ENCODE data around the gene NANOG. TPM values are rescaled to one million over a fixed set of nuclear protein-coding genes. Genes with fewer than 3 reads are reported as not detected.
"Not testable (repeated sequence)": the region's sequence is repeated elsewhere in the genome, so short reads cannot be mapped to it uniquely, and the experiment has no call there.

The NANOG gene
- polyA plus RNA-seq (2012; rRNA removed): not detected in 2 replicates
- polyA plus RNA-seq (2012; cell fraction: cytosol; rRNA removed): not detected in 2 replicates
- 0.02 and 0.05 TPM in 2 replicates for polyA plus RNA-seq (2012; cell fraction: nucleus; rRNA removed)

- H4K20me1 ChIP-seq (ENCODE audit: insufficient read depth); H3F3A ChIP-seq (replicated peaks; ENCODE audit: insufficient read depth); H3K9me2 ChIP-seq; H3K36me3 ChIP-seq (replicated peaks in 1 of 2; ENCODE audit: control insufficient read depth in 1 of 2, insufficient read depth in 2 of 2, low read length in 1 of 2); POLR2A ChIA-PET; CTCF ChIA-PET; H3K9me3 ChIP-seq; H3K79me2 ChIP-seq (ENCODE audit: insufficient read depth); H3K27ac ChIP-seq (ENCODE audit: low read depth in 2 of 2, low read length in 1 of 2); H3K4me1 ChIP-seq (ENCODE audit: control insufficient read depth in 1 of 2, insufficient read depth in 2 of 2, low read depth in 1 of 2, low read length in 1 of 2); H3K9ac ChIP-seq; DNase-seq; H2AFZ ChIP-seq (ENCODE audit: low read depth); H3K4me2 ChIP-seq; H3K4me3 ChIP-seq (ENCODE audit: low read depth in 2 of 2, low read length in 1 of 2): not testable (repeated sequence)
- 9% methylated on average over 13 of the region's 13 CpGs for WGBS (ENCODE audit: low lambda C conversion rate)
- peaks cover 43% of the 10 kb centered on the region; the same call in 1 of the 2 replicates for H3K27me3 ChIP-seq (ENCODE audit: insufficient read depth)
These were observed at the start of gene NANOG for GRCh38 chr12:7788884-7789528. Gene NANOG, plus strand, starts transcription at chr12:7789402. Its CDS starts 213 bp downstream, at chr12:7789615.

GRCh38 chr12:7747246-7747645, 42.0 kb upstream of the NANOG start, which contains the start of gene CLEC4C:
Gene CLEC4C, minus strand, starts transcription at chr12:7747375. Its CDS starts 27 bp downstream, at chr12:7747348.
- CTCF ChIA-PET: no interaction called here
- no peaks in the 10 kb centered on the region for H3K4me1 ChIP-seq (ENCODE audit: control insufficient read depth in 1 of 2, insufficient read depth in 2 of 2, low read depth in 1 of 2, low read length in 1 of 2)

More at GRCh38 chr12:7747246-7747645, 42.0 kb upstream of the NANOG start, which contains the start of gene CLEC4C:
- Histone ChIP-seq H4K20me1 (ENCODE audit: insufficient read depth) (no peaks in the 10 kb centered on the region), H3K27ac (ENCODE audit: low read depth in 2 of 2, low read length in 1 of 2) (no peak within 1 kb of the TSS), H3K4me2 (no peak within 1 kb of the TSS), H3K27me3 (ENCODE audit: insufficient read depth) (peaks cover 27% of the 10 kb centered on the region; the same call in 1 of the 2 replicates), H3K9ac (no peak within 1 kb of the TSS), H2AFZ (ENCODE audit: low read depth) (no peak within 1 kb of the TSS), H3K79me2 (ENCODE audit: insufficient read depth) (no peaks in the 10 kb centered on the region), H3K36me3 (replicated peaks in 1 of 2; ENCODE audit: control insufficient read depth in 1 of 2, insufficient read depth in 2 of 2, low read length in 1 of 2) (no peaks in the 10 kb centered on the region), H3K9me2 (no peaks in the 10 kb centered on the region), H3K4me3 (ENCODE audit: low read depth in 2 of 2, low read length in 1 of 2) (no peak within 1 kb of the TSS), H3F3A (replicated peaks; ENCODE audit: insufficient read depth) (no peaks in the 10 kb centered on the region), H3K9me3 (no peaks in the 10 kb centered on the region)
- no peak for DNase-seq
- 27% methylated on average over 5 of the region's 5 CpGs for WGBS (ENCODE audit: low lambda C conversion rate)
- TF ChIP-seq TAF1 (IDR thresholded peaks at IDR 0.05; ENCODE audit: borderline replicate concordance, low read depth, low read length) (no peak), TEAD4 (IDR thresholded peaks at IDR 0.05; ENCODE audit: borderline replicate concordance, insufficient read depth) (no peak), NFIC (IDR thresholded peaks at IDR 0.05; ENCODE audit: borderline replicate concordance) (no peak), JUND (IDR thresholded peaks at IDR 0.05) (no peak), MAX (IDR thresholded peaks at IDR 0.05; ENCODE audit: low read depth) (no peak), USF1 (IDR thresholded peaks at IDR 0.05; ENCODE audit: borderline replicate concordance, low read depth) (no peak), GATA2 (CRISPR knock-in tag; IDR thresholded peaks at IDR 0.05) (no peak), USF2 (IDR thresholded peaks at IDR 0.05; ENCODE audit: borderline replicate concordance, low read depth, low read length) (no peak), CTCF (IDR thresholded peaks at IDR 0.05) (no peak), EZH2phosphoT487 (IDR thresholded peaks at IDR 0.05; ENCODE audit: borderline replicate concordance, low read depth) (no peak), YY1 (IDR thresholded peaks at IDR 0.05; ENCODE audit: low read depth) (no peak), SMC3 (IDR thresholded peaks at IDR 0.05; ENCODE audit: low read depth, low read length) (no peak), POLR2AphosphoS5 (IDR thresholded peaks at IDR 0.05; ENCODE audit: low read depth, low read length) (no peak), FOXJ3 (CRISPR knock-in tag; IDR thresholded peaks at IDR 0.05) (no peak), MXI1 (IDR thresholded peaks at IDR 0.05; ENCODE audit: low read depth, low read length) (no peak), ZBTB33 (IDR thresholded peaks at IDR 0.05; ENCODE audit: borderline replicate concordance, low read depth) (no peak), GABPA (IDR thresholded peaks at IDR 0.05; ENCODE audit: low read depth) (no peak), ELF1 (IDR thresholded peaks at IDR 0.05) (no peak), FOXM1 (IDR thresholded peaks at IDR 0.05; ENCODE audit: low read depth) (no peak)
- POLR2A ChIA-PET: no interaction called here
